ENCODE data around the gene FZD4.

DNA sequence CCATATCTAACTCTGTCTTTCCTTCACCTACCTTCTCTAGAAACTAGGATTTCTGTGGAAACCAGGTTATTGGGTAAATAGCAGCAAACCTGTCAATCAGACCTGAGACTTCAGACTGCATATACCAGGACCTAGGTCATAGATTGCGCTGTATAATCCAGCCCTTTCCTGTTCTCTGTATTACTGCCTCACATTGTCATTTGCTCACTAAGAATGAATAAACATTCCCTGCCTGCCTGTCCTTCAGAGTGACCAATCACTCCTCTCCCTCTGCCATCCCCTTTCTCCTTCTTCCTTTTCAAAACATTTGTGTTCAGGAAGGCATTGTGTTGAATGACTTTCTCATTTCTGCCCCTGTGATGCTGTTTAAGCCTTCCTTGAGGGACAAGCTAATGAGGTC is 14.1 kb upstream of the FZD4 start:
- no peak for TF ChIP-seq EZH2 (IDR thresholded peaks at IDR 0.05; ENCODE audit: borderline replicate concordance, insufficient read depth, low read depth, low read length, poor library complexity, severe bottlenecking)
- TF ChIP-seq, protein P1, sequence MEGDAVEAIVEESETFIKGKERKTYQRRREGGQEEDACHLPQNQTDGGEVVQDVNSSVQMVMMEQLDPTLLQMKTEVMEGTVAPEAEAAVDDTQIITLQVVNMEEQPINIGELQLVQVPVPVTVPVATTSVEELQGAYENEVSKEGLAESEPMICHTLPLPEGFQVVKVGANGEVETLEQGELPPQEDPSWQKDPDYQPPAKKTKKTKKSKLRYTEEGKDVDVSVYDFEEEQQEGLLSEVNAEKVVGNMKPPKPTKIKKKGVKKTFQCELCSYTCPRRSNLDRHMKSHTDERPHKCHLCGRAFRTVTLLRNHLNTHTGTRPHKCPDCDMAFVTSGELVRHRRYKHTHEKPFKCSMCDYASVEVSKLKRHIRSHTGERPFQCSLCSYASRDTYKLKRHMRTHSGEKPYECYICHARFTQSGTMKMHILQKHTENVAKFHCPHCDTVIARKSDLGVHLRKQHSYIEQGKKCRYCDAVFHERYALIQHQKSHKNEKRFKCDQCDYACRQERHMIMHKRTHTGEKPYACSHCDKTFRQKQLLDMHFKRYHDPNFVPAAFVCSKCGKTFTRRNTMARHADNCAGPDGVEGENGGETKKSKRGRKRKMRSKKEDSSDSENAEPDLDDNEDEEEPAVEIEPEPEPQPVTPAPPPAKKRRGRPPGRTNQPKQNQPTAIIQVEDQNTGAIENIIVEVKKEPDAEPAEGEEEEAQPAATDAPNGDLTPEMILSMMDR (IDR thresholded peaks at IDR 0.05) = no peak

Data from B cell (primary cell).